DMS114 treated with DMSO at 0.1 percent for 48 hours (cell line): Measurements from ENCODE around the gene WDR70.
"Not testable (repeated sequence)": the region's sequence is repeated elsewhere in the genome, so short reads cannot be mapped to it uniquely, and the experiment has no call there.

ENCODE experiments used
- DNase-seq: peaks from one replicate; lab custom pipeline; 2025; ENCODE audit not compliant: unreplicated experiment; lab: John Stamatoyannopoulos, UW

Gene WDR70

DNA sequence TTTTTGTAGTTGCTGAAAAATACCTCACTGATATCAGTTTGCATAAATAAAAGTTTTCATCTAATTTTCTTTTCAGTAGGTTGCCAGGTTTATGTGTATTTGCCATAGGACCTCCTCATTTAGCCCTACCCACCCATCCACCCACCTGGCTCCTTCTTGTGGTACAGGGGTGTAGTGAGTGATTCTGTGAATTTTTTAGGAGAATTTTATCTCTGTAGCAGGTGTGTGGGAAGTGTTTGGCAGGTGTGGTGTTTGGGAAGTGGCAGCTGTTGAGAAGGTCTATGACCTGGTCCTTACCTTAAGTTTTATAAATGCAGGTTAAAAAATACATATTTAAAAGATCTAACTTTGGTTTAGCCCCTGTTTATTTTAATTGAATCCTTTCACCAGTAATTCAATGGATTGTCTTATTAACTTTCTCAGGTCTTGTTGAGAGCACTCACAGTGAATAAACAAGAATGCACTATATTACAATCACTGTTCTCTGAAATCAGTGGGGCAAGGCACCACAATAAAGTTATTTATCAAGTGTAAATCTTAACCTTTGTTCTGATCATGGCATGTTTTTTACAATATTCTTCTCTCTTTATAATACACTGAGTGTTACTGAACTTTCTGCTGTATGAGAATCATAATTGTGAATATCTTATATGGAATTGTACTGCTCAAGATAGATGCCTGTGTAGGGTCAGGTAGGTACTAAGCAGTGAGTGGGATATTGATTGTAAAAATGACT is 189.1 kb downstream of the WDR70 start:
- DNase-seq, result no peak

DNA sequence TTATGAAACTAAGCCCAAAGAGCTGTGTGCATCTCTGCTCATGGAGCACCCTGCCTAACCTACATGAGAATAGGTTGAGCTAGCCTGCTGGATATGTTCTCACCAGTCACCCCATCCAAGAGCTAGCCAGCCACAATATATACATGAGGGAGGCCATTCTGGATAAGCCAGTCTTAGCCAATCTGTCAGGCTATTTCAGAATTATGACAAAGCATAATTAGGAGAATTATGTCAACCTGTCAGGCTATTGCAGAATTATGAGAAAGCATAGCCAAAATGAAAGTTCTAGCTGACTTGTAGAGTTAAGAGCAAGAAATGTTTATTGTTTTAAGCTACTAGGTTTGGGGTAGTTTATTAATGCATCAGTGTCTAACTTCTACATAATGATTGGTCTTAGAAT is 189.8 kb downstream of the WDR70 start:
- no peak for DNase-seq

DNA sequence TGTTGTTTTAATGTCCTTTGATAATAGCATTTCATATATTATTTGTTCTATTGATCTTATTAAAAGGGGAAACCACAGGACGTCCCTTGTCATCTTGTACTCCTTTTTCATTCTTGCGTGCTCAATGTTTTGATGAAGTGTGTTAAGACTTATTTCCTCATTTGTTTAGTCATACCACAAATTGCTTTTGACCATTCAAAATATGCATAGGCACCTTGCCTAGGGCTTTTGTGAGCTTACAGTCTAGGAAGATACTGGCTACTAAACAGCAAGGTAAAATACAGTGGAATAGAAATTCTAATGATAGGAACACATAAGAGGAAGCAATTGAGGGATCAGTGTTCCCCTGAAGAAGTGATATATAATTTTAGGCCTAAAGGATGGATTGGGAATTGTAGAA is 190.3 kb downstream of the WDR70 start:
- no peak for DNase-seq

DNA sequence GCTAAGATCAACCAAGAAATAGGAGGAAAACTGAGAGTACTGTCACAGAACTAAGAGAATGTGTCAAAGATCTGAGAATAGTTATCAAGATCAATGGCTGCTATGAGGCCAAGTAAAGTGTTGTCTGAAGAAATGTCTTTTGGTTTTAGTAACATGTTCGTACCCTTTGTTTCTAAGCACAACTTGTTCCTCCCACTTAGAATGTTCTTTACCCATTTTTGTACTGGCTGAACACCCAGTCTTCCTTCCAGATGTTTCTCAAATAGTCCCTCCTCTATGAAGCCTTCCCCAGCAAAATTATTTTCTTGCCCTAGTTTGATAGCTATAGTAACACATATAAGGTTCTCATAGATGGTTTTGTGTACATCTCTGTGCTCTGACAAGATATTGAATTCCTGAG is 191.5 kb downstream of the WDR70 start:
- DNase-seq, result no peak

DNA sequence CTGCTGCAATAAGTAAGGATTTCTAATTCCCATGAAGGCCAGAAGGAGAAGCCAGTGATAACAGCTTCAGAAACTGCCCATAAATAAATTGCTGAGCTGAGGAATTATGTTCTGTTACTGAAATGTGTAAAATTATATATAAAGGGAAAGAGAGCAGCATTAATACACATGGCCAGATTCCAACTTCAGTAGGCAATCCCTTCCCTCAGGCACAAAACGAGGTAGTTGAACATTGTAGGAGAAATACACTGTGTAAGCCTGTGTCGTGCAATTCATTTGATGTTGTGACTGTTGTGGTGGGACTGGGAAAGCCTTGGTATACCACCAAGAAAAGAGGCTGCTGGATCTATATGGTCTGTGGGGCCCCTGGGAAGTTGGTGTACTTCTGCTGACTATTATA is 192.9 kb downstream of the WDR70 start:
- no peak for DNase-seq

DNA sequence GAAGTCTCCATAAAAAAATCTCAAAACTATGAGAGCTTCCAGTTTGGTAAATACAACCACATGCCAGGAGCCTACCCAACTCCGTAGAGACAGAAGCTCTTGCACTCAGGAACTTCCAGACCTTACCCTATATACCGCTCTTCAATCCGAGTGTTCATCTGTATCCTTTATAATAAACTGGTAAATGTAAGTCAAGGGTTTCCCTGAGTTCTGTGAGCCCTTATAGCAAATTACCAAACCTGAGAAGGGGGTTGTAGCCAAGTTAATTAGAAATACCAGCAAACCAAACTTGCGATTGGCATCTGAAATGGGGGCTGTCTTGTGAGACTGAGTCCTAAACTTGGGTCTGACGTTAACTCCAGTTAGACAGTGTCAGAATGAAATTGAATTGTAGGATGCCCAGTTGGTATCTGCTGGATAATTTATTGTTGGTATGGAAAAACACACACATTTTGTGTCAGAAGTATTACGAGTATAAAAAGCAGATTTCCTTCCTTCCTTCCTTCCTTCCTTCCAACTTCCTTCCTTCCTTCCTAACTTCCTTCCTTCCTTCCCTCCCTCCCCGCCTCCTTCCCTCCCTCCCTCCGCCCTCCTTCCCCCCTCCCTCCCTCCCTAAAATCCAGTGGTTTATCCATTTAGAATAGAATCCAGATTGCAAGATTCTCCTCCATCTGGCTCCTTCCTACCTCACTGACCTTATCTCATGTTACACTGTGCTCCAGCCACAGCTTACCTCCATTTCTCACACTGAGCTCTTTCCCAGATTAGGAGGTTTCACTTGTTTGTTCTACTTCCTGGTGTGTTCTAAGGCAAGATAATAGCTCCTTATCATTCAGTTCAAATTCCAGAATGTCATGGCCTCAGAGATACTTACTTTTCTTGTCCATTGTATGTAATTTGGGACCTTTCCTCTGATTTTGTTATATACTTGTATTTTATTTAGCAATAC is 196.7 kb downstream of the WDR70 start:
- no peak for DNase-seq

DNA sequence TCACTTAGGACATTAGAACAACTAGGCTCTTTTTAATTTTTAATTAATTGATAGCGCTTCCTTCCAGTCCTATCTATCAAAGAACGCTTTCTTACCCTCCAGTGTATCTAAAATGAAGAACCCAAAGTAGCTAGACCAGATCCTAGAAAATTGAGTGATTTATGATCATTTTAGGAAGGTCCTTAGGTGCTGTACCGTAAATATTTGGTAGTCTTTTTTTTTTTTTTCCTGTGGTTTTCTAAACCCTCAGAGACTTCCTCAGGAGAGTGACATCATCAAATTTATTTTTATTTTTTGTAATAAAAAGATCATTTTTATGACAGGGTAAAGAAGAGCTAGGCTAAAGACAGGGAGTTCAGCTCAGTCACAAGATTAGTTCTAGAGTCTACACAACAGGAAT is 197.4 kb downstream of the WDR70 start:
- no peak for DNase-seq

DNA sequence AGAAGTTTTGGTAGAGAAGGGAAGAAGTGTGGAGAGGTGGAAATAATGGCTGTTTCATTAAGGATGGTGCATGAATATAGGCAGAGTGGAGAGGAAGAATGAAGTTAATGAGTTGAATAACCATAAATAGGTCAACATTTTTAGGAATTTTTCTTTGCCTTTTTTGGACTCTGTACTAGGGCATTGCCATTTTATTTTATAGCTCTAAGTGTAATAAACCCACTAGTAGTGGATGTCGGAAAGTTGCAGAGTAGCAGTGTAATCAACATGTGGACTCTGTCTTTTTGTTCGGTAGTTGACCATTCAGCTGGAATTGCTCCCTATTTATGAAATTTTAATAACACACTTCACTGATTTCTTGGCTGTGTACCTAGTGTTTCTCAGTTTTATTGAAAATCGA is 199.1 kb downstream of the WDR70 start:
- DNase-seq, result no peak

DNA sequence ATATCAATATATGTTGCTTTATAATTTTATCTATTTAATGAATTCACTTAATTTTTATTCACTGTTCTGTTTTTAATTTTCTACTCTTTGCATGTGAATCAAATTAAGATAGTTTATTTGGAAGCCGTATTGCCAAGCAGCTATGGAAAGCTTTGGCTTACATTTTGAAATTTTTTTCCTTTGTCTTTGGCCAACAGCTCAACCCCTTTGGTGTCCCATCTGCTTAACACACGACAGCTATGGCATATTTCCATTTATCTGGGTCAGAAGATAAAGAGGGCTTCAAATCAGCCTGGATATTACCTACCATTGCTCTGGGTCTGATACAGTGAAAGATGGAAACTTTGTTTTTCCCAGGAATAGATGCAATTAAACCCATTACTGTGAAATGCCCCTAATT is 201.0 kb downstream of the WDR70 start:
- DNase-seq, result no peak

DNA sequence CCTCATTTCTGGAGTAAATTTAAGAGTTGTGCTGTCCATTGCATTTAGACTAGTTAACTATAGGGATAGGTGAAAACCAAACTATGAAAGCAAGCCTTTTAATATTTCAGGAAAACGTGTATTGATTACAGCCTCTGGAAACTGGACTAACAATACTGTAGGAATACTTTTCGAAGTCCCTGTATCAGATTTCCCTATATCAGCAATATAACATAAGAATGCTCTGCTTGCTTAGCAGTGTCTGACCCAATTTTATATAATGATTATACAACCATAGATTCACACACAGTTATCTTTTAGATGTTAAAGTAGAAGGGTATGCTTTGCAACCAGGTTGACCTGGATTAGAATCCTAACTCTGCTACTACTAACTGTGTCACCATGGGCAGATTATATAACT is 203.1 kb downstream of the WDR70 start:
- DNase-seq, result no peak

DNA sequence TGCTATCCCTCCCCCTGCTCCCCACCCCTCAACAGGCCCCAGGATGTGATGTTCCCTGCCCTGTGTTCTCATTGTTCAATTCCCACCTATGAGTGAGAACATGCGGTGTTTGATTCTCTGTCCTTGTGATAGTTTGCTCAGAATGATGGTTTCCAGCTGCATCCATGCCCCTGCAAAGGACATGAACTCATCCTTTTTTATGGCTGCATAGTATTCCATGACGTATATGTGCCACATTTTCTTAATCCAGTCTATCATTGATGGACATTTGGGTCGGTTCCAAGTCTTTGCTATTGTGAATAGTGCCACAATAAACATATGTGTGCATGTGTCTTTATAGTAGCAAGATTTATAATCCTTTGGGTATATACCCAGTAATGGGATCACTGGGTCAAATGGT is 214.2 kb downstream of the WDR70 start:
- not testable (repeated sequence) for DNase-seq

DNA sequence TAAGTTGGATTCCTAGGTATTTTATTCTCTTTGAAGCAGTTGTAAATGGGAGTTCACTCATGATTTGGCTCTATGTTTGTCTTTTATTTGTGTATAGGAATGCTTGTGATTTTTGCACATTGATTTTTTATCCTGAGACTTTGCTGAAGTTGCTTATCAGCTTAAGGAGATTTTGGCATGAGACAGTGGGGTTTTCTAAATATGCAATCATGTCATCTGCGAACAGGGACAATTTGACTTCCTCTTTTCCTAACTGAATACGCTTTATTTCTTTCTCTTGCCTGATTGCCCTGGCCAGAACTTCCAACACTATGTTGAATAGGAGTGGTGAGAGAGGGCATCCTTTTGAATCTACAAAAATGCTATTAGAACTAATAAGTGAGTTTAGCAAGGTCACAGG is 215.7 kb downstream of the WDR70 start:
- not testable (repeated sequence) for DNase-seq

DNA sequence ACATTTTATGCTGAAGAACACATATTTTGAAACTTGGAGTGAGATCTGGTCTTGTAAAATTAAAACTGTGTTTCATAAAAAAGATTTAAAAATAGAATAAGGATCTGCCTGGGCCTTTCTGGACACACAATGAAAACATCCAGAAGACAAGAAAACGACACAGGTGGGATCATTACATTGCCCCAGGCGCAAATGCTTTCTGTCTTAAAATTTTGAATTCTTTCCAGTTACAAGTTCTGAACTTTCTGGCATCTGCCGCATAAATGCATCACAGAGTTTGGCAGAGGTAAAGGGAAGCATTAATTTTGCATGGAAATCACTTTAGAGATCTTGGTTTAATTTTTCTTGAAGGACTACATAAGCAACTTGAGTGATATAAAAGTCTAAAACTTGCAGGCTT is 219.6 kb downstream of the WDR70 start:
- no peak for DNase-seq

DNA sequence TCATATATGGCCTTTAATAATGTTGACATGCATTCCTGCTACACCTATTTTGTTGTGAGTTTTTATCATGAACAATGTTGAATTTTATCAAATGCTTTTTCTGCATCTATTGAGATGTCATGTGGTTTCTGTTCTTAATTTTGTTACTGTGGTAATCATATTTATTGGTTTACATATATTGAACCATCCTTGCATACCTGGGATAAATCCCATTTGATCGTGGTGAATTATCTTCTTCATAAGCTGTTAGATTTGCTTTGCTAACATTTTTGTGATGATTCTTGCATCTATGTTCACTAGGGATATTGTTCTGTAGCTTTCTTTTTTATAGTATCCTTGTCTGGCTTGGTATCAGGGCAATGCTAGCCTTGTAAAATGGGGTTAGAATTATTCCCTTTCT is 222.0 kb downstream of the WDR70 start:
- no peak for DNase-seq

DNA sequence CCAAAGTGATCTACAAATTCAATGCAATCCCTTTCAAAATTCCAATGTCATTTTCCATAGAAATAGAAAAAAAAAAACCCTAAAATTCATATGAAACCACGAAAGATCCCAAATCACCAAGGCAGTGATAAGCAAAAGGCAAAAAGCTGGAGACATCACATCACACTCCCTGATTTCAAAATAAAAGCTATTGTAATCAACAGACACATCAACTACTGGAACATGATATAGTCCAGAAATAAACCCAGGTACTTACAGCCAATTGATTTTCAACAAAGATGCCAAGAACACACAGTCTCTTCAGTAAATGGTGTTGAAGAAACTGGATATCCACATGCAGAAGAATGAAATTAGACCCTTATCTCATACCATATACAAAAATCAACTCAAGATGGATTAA is 224.0 kb downstream of the WDR70 start:
- no peak for DNase-seq

DNA sequence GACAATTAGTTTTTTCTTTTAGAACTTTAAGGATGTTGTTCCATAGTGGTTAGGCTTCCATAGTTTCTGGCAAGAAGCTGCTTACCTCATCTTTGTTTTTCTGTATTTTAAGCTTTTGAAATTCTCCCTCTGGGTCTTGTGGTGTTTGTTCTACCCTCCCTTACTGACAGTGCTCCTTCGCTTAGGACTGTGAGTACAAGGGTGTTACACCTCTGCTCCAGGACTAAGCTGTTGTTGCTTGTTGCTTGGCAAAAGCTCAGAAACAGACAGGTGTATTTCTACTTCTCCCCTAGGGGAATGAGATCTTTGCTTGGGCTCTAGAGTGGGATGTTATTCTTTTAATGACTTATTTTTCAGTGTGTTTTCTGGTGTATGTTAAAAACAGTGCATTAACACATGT is 225.2 kb downstream of the WDR70 start:
- no peak for DNase-seq

DNA sequence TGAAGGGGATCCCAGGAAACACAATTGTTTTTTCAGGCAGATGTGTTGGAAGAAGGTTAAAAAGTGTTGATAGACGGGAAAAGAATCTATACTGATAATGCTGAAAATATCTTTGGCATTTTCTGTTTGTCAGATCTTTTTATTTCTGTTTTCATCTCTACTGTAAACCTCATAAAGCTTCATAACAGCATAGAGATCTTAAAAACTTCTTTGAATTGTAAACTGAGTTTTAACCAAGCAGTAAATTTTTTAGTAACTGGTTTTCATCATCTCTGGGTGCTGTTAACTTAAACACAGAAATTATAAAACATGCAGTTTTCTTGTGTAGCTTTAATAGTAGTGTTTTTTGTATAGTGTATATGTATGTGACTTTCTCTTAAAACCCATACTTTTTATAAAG is 227.0 kb downstream of the WDR70 start:
- DNase-seq, result no peak

DNA sequence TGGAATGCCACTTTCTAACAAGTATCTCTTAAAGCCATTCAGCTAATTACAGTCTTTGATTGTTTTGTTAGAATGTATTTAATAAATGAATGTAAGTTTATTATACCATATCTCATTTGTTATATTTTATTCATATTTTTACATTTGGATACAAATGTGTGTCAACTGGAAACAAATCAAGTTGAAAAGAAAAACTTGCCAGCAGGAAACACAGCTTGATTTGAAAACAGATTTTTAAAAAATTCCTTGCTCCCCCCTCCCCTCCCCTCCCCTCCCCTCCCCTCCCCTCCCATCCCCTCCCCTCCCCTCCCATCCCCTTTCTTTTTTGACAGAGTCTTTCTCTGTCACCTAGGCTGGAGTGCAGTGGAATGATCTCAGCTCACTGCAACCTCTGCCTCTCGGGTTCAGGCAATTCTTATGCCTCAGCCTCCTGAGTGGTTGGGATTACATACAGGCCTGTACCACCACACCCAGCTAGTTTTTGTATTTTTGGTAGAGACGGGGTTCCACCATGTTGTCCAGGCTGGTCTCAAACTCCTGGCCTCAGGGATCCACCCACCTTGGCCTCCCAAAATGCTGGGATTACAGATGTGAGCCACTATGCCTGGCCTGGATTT is 227.6 kb downstream of the WDR70 start:
- no peak for DNase-seq

DNA sequence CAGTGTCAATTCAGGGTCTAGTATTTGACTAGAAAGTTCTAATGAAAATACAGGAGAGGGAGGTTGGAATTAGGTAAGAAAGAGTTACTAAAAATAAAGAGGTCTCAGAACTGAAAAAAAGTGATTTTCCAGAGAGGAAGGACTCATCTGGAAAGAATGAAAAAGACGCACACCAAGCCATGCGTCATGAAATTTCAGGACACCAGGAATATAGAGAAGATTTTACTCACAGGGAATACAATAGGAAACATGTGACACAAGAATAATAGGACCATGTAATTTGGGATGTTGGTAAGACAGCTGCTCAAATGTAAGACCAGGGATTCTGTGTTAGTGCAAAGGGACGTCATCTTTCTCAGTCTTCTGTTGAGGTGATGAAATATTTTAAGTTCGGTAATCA is 236.1 kb downstream of the WDR70 start:
- no peak for DNase-seq

DNA sequence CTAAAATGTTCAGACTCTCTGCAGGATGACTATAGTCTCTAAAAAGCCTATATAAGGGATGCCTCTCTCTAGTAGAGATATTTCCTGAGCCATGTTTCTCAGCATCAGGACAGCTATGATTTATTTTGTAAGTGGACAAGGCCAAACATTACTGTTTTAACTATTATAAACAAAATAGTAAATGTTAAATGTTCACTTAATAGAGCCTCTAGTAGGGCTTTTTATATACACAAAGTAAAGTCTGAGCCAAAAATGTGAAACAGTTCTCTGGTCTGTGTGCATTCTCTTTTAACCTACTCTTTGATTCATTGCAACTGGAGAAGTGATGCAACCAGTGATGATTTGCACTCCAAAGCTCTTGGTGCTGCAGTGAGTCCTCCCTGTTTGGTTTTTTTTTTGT is 240.2 kb downstream of the WDR70 start:
- DNase-seq, result no peak

DNA sequence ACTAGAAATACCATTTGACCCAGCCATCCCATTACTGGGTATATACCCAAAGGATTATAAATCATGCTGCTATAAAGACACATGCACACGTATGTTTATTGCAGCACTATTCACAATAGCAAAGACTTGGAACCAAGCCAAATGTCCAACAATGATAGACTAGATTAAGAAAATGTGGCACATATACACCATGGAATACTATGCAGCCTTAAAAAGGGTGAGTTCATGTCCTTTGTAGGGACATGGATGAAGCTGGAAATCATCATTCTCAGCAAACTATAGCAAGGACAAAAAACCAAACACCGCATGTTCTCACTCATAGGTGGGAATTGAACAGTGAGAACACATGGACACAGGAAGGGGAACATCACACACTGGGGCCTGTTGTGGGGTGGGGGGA is 243.2 kb downstream of the WDR70 start:
- DNase-seq, result not testable (repeated sequence)

DNA sequence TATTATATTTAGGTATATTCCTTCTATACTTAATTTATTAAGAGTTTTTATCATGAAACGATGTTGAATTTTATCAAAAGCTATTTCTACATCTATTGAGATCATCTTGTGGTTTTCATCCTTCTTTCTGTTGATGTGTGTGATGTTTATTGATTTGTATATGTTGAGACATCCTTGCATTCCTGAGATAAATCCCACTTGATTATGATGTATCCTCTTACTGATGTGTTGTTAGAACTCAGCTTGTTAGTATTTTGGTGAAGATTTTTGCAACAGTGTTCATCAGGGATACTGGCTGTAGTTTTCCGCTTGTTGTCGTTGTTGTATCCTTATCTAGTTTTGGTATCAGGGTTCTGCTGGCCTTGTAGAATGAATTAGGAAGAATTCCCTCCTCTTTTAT is 247.1 kb downstream of the WDR70 start:
- DNase-seq, result no peak
